ENCODE results near the gene BBS12.

GRCh38 chr4:122765692-122766352 is 33.3 kb downstream of the BBS12 start:
- TF ChIP-seq POLR2A (IDR thresholded peaks at IDR 0.05; ENCODE audit: low read length) (no peak), GATA1 (IDR thresholded peaks at IDR 0.05; ENCODE audit: low read depth, low read length) (no peak)
